COLO668 (cell line): ENCODE results near the gene GRIN2A.

ENCODE experiments used
- DNase-seq: peaks from one replicate; lab custom pipeline; 2025; ENCODE audit not compliant: unreplicated experiment; lab: John Stamatoyannopoulos, UW

The GRIN2A gene

GRCh38 chr16:9826656-9827055 is 355.6 kb downstream of the GRIN2A start:
- no peak for DNase-seq

- DNase-seq: no peak
Observed at GRCh38 chr16:9824200-9825068, 357.8 kb downstream of the GRIN2A start.

DNA sequence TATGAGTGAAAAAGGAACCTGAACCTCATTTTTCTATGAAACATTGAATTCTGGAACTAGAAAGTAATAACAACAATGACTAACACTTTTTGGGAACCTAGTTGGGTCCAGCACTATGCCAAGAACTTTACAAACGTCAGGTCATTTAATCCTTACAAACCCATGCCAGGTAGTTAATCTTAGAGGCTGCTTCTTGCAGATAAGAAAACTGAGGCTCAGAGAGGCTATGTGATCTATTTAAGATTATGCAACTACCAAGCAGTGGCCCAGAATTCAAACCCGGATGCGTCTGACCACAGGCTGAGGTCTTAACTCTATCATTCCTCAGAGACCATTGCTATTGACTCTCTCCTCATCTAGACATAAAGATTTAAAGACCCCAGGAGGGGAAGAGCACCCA is 358.7 kb downstream of the GRIN2A start:
- DNase-seq: no peak

GRCh38 chr16:9821970-9822369 is 360.3 kb downstream of the GRIN2A start:
- DNase-seq: no peak

GRCh38 chr16:9821331-9821730 is 360.9 kb downstream of the GRIN2A start:
- DNase-seq: no peak

DNA sequence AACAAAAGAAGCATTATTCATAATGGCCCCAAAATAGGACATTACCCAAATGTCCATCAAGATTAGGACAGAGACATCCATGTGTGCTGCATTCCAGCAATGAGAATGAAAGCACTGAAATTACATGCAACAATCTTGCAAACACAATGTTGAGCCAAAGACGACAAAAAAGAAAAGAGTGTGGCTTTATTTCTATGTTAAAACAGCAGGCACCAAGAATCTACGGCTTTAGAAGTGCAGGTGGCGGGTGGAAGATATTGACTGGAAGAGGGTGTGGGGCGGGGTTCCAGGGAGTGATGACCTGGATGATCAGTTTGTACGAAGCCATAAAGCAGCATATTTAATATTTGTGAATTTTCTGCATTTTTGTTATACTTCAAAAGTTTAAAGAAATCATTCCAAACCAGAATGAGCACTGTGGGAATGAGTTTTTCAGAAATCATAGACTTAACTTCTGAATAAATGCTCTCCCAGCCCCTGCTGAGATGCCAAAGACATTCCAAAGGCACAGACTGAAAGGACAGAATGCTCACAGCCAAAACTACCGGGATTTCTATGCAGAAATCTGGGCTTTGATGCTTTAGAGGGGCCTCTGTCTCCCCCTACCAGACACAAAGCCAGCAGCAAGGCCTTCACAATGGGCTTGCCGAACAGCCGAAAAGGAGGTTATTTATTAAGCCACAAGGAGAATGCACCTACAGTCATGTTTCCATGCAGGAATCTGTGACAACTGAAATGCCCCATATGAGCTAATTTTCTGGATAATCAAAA is 361.6 kb downstream of the GRIN2A start:
- DNase-seq: no peak

DNA sequence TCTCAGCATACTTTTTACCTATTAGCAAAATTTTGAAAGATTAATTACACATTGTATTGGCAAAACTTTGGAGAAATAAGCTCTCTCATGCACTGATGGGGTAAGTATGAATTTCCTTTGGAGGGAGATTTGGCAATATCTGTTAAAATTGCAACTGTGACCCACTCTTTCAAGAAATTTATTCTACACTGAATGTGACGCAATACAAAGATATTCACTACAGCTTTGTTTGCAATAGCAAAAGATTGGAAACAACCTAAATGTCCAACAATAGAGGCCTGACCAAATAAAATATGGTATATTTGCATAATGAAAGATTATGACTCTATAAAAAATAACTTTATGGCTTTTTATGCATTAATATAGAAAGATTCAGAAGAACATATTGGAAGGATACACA is 363.5 kb downstream of the GRIN2A start:
- DNase-seq: no peak

GRCh38 chr16:9817586-9817985 is 364.6 kb downstream of the GRIN2A start:
- no peak for DNase-seq

DNA sequence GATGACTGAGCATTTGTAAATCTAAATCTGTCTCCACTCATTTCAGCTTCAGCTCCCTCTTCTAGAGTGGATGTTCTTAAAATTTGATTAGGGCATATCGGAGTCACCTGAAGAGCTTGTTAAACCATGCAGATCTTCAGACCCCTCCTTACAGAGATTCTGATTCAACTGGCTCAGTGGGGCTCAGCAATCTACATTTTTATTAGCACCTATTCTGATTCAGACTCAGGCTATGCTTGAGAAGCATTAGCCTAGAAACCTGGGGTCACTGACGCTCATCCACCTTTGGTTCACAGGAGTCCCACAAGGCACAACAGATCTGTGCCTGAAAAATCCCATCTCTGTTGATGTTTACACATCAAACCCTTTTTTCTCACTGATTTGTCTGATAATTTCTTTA is 365.6 kb downstream of the GRIN2A start:
- no peak for DNase-seq

GRCh38 chr16:9813665-9814064 is 368.6 kb downstream of the GRIN2A start:
- no peak for DNase-seq

DNA sequence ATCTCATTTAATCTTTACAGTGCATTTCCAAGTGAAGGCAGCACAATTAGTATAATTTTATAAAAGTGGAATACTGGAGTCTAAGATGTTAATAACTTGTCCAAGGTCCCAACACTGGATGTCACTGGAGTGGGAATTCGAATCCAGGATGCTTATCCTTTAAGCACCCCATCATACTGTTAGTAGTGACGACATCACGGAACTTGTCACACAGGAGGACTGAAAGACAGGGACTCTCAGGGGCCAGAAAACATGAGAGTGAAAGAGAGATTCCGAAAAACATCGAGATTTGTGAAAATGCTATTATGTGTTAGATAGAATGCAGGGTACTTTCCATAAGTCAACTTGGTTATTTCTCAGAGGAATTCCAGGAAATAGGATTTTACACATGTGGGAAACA is 374.0 kb downstream of the GRIN2A start:
- DNase-seq: no peak

GRCh38 chr16:9807302-9807701 is 374.9 kb downstream of the GRIN2A start:
- no peak for DNase-seq

- no peak for DNase-seq
Observed at GRCh38 chr16:9805109-9805508, 377.1 kb downstream of the GRIN2A start.

DNA sequence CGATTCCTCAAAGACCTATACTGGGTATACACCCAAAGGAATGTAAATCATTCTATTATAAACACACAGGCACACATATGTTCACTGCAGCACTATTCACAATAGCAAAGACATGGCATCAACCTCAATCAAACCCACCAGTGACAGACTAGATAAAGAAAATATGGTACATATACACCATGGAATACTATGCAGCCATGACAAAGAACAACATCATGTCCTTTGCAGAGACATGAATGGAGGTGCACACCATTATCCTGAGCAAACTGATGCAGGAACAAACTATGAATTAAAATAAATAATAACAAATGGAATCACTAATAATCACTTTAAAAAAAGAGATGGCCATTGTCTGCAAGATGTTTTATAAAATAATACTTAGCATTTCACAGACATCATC is 380.1 kb downstream of the GRIN2A start:
- no peak for DNase-seq

DNA sequence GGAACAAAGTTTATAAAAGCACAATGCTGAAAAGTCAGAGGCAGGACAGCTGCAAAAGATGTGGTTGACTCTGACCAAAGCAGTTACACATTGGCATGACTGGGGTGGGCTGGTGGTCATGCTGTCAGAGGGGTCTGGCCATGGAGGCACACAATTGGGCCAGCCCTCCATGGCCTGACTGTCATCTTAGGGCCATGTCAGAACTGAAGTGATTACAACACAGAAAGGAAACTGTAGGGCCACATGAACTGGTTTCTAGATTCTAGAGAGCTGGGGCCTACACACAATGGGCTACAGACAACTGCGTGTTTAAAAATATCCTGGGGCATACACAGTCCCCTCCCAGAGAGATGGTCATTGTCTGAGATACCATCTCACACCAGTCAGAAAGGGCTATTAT is 380.6 kb downstream of the GRIN2A start:
- no peak for DNase-seq

DNA sequence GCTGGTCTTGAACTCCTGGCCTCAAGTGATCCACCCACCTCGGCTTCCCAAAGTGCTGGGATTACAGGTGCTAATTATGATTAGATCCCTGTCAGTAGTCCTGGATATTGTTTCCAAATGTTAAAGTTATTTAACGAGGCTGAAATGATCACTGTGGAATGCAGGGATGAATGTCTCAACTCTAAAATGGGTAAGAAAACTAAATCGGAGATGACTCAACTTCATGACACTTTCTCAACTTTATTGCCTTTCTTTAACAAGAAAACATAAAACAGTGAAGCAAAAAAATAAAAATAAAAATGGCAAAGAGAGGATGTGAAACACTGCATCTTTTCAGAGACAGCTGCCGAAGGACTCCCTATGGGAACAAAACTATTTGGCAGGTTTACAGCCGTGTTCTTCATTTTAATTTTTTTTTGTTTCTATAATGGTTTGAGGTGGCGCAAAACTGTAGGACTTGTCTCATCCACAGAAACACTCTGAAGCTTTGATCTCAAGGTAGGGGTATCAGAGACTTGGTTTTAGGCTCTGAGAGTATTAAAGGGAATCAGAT is 382.0 kb downstream of the GRIN2A start:
- no peak for DNase-seq

- no peak for DNase-seq
Observed at GRCh38 chr16:9798952-9799580, 383.2 kb downstream of the GRIN2A start.

GRCh38 chr16:9798474-9798873 is 383.8 kb downstream of the GRIN2A start:
- no peak for DNase-seq

DNA sequence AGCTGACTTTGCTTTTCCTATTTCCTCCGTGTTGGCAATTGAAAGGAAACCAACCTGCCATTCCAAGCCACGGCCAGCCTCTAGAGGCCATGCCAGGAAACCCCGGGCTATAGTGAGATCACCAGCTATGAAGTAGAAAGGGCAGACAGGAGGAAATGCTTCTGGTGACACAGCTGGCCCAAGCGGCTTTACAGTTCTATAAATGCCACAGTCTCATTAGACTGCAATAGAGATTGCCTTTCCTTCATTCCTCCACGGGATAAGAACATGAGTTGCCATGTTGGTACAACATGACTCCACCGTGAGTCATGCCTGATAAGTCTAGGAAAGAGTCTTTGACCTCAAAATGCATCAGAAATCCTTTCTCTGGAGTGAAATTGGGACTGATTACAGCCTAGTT is 384.9 kb downstream of the GRIN2A start:
- DNase-seq: no peak

- no peak for DNase-seq
Observed at GRCh38 chr16:9793623-9794022, 388.6 kb downstream of the GRIN2A start.

DNA sequence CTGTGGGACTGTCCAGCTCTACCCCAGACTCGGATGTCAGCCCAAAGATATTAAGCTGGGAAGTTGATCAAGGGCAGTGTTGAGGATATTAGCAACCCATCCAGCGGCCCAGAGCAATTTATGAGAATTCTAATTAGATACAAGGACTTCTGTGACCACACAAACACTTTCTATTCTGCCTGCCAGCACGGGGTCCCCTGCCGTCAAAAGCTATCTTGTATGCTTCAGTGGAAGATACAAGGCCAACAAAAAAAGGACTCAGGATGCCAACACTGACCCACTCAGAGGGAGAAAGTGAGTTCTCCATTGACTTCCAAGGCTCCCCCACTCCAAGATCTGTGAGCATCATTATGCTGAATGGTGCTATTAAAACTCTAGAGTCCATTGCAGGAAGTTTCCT is 390.7 kb downstream of the GRIN2A start:
- no peak for DNase-seq

DNA sequence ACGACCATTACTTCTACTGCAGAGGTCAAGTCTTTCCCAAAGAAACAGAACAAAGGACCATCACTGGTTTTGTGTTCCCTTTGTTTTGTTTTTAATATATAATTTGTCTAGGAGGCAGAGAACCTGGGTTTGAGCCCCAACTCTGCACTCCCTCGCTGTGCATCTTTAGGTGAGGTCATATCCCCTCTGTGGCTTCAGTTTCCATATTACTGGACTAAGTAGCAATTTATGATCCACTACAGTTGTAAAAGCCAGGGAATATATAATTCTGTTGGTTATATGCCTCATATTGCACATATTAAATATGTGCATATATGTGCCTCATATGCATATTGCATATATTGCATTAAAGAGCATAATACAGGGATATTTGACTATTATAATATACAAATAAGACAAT is 392.0 kb downstream of the GRIN2A start:
- no peak for DNase-seq
